SIG-M5 treated with dmso at 0.1 percent for 504 hours (cell line): ENCODE measurements around the gene GSDME.
"Not testable (repeated sequence)": the region's sequence is repeated elsewhere in the genome, so short reads cannot be mapped to it uniquely, and the experiment has no call there.

Experiments used
- DNase-seq: peaks from one replicate; lab custom pipeline; 2025; ENCODE audit not compliant: unreplicated experiment; lab: John Stamatoyannopoulos, UW

GSDME gene

GRCh38 chr7:24742506-24743162, 14.6 kb downstream of the GSDME start:
- no peak for DNase-seq

GRCh38 chr7:24741679-24742505, 15.4 kb downstream of the GSDME start:
- no peak for DNase-seq

- DNase-seq = no peak
Measured at GRCh38 chr7:24740871-24741270, 16.4 kb downstream of the GSDME start.

- DNase-seq = no peak
Measured at GRCh38 chr7:24739306-24739705, 18.0 kb downstream of the GSDME start.

- DNase-seq = no peak
Measured at GRCh38 chr7:24738577-24738976, 18.7 kb downstream of the GSDME start.

- DNase-seq = no peak
Measured at GRCh38 chr7:24737281-24737680, 20.0 kb downstream of the GSDME start.

- DNase-seq = not testable (repeated sequence)
Measured at GRCh38 chr7:24735594-24735993, 21.7 kb downstream of the GSDME start.

GRCh38 chr7:24734306-24734705, 23.0 kb downstream of the GSDME start:
- no peak for DNase-seq

GRCh38 chr7:24733414-24734060, 23.7 kb downstream of the GSDME start:
- no peak for DNase-seq

- no peak for DNase-seq
Measured at GRCh38 chr7:24732646-24733413, 24.4 kb downstream of the GSDME start.

- DNase-seq = no peak
Measured at GRCh38 chr7:24731313-24731712, 26.0 kb downstream of the GSDME start.

- DNase-seq = no peak
Measured at GRCh38 chr7:24730018-24730369, 27.3 kb downstream of the GSDME start.

GRCh38 chr7:24729365-24730017, 27.8 kb downstream of the GSDME start:
- DNase-seq = no peak

- no peak for DNase-seq
Measured at GRCh38 chr7:24728503-24729364, 28.5 kb downstream of the GSDME start.

- no peak for DNase-seq
Measured at GRCh38 chr7:24728121-24728500, 29.2 kb downstream of the GSDME start.

GRCh38 chr7:24727154-24728120, 29.8 kb downstream of the GSDME start:
- no peak for DNase-seq

- no peak for DNase-seq
Measured at GRCh38 chr7:24725554-24726241, 31.6 kb downstream of the GSDME start.
